HK-2 (cell line): ENCODE data around the gene KLF13.
A peak's percentile ranks its signal among the peaks of the same experiment; 100 is the strongest.

ENCODE experiments used
- DNase-seq: peaks from one replicate; pipeline ENCODE4 v3.0.0-alpha.2; 2018; ENCODE audit not compliant: unreplicated experiment

KLF13 gene

DNA sequence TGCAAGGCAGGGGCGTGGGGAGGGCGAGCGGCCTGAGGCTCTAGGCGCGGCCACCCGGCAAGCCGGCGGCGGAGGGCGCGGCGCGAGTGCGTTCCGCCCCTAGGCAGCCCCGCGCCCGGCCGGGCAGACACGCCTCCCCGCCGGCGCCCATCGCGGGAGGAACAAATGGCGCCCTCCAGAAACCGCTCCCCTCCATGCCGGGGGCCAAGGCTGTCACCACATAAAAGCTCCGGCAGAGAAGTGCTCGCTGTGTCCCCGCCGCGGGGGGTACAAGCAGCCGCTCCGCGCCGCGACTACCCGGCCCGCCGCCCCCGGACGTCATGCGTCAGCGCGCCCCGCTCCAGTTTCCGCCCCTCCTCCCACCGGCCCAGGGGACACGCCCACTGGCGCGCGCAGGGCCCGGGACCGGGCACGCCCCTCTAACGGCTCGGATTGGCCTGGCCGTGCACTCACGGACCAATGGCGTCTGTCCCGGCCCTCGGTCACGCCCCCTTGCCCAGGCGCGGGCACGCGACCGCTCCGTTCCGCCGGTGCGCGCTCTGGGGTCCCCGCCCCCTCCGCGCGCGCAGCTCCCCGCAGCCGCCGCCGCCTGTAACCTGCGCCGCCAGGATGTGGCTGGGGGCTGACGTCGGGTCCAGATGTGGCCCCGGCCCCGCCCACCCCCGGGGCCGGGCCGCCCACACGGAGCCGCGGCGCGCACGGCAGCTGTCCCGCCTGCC is at the start of gene KLF13:
KLF13 (plus strand) TSS at position 680 of the 719 bp plus-strand sequence. CDS start 378 bp downstream, outside the sequence.
- DNase-seq, result peak; percentile 95

- DNase-seq, result no peak
Measured at GRCh38 chr15:31277335-31278060, 49.1 kb upstream of the KLF13 start.

DNA sequence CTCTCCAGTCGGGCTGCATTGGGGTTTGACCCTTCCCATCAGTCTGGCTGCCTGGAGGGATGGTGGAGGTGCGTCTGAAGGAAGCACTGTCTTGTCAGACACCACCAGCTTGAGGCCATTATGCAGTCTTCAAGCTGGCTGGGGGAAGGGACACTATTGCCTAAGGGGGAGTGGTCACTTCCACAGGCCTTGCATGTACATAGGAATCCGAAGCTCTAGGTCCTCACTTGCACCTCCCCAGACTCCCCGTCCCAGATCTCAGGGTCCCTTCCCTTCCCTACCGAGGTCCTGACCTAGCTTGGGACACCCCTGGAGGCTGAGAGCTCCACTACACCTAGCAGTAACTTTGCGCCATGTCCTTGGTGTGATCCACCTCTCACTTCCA is 48.6 kb upstream of the KLF13 start:
- no peak for DNase-seq

DNA sequence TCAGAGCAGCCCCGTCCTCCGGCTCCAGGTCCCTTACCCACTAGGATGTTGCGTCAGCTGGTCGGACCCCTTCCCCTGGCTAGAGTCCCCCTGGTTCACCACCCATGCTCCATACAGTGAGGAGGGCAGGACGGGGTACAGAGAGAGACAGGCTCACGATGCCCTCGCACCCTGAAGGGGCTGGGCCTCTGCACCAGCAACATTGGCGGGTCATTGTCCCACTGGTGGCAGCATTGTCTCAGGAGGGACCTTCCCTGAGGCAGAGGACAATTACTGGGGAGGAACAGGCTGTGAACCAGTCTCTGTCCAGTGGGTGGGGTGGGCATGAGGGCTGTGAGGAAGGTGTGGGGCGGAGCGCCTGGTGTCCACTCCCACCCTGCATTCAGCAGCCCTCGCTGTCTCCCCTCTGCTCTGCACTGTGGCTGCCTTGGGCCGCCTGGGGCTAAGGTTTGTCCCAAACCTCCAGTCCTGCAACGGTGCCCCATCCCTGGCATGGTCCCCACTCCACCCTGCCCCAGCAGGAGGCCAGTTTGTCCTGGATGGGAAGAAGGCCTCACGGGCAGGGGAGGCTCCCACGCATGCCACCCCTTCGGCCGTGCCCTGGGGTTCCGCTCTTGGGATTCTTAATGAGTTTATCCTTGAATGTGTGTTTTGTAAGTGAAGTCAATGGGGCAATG is 48.0 kb upstream of the KLF13 start:
- no peak for DNase-seq

- no peak for DNase-seq
Measured at GRCh38 chr15:31279221-31280045, 47.2 kb upstream of the KLF13 start.

DNA sequence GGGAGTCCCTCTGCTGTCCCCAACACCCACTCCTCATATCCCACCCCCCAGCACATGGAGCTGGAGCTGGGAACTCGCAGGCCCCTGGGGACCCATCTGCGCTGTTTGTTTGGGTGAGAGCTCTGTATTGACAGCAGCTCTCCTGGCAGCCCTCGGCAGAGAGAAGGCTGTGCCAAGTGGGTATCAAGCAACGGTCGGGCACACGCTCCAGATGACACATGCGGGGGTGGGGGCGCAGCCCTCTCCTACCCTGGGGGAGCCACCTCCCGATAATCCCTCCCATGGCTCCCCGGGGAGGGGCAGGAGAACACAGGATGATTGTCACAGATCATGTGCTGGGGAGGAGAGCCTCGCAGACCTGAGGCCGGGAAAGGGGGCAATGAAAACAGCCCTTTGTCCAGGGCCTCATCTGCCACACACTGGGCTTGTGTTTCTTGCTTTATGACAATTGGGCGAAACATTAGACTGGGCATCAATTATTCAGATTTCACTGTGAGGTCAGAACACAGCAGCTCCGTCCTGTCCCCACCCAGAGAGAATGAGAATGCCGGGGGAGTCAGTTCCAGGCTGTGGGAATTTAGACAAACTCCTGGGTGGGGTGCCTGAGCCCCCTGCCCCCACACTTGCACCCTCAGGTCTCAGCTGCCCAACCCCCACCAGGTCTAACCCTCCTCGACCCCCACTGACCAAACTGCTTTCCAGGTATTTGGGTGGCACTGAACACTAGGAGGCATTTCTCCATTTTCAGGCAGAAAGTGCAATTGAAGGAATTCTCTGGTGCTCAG is 46.4 kb upstream of the KLF13 start:
- no peak for DNase-seq

DNA sequence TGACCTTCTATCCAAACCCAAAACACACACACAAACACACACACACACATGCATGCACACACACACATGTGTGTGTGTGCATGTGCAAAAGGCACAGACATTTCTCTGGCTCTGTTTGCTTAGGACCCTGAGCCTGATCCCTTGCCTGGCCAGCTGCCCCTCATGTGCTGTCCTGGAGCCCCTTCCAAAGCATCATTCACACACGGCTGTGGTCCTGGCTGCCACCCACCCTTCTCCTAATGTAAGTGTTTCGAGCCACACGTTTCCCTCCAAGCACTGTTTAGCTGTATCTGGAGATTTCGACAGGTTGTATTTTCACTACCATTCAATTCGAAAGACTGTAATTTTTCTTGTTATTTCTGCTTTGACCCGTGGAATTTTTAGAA is 45.8 kb upstream of the KLF13 start:
- no peak for DNase-seq

DNA sequence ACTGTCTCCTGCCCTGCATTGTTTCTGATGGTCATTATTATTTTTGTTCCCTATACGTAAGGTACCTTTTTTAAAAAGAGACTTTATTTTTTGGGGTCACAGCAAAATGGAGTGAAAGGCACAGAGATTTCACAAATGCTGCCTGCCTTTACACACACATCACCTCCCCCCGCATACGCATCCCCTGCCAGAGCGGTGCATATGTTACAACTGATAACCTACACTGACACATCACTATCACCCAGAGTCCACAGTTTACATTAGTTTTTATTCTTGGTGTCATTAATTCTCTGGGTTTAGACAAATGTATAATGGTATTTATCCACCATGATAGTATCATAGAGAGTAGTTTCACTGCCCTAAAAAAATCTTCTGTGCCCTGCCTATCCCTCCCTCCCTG is 43.6 kb upstream of the KLF13 start:
- DNase-seq, result no peak

DNA sequence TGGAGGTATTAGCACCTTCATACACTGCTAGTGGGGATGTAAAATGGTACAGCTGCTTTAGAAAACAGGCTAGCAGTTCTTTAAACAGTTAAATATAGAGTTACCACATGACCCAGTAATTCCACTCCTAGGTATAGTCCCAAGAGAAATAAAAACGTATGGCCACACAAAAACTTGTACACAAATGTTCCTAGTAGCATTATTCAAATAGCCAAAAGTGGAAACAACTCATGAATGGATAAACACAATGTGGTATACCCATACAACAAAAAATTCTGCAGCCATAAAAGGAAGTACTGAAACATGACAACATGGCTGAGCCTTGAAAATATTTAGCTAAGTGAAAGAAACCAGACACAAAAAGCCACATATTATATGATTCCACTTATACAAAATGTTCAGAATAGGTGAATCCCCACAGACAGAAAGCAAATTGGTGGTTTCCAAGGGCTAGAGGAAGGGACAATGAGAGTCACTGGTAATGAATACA is 40.8 kb upstream of the KLF13 start:
- no peak for DNase-seq

GRCh38 chr15:31291048-31291578 is 35.5 kb upstream of the KLF13 start:
- no peak for DNase-seq

DNA sequence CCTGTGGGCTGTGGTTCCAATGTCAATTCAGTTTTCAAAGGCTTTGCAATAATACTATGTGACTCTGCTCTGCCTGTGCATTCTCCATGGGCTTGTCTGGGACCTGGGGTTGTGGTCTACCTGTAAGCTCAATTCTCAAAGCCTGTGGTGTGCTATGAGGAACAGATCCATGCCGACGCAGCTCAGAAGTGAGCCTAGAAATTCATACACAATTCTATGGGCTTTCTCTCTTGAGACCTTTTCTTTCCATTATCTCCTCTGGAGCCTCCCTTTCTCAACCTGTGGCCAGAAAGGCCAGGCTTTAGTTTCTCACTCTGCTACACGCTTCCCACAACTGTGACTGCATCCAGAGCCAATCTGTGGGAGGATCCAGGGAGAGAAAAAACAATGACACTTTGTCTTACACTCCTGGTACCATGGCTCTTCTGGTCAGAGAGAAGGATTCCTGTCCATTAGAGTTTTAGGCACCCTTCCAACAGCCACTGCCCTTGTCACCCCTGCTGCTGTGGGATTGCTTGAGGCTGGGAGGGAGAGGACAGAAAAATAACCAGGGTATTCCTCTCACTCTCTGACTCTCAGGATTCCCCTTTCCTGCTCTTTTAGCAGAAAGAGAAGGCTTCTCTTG is 34.1 kb upstream of the KLF13 start:
- no peak for DNase-seq

GRCh38 chr15:31293655-31294054 is 33.0 kb upstream of the KLF13 start:
- no peak for DNase-seq

DNA sequence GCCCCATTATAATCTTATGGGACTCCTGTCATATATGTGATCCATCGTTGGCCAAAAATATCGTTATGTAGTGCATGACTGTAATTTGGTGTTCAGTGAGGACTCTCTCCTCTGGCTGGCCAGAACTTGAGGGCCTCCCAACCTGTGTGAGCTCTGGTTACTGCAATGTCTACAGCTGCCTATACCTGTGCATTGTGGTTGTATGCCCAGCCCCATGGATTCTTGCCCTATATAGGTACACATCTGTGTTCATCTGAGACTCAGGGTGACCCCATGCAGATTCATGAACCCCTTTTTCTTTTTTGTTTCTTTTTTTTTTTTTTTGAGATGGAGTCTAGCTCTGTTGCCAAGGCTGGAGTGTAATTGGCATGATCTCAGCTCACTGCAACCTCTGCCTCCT is 32.6 kb upstream of the KLF13 start:
- no peak for DNase-seq

- no peak for DNase-seq
Measured at GRCh38 chr15:31295658-31296057, 31.0 kb upstream of the KLF13 start.

- no peak for DNase-seq
Measured at GRCh38 chr15:31296219-31296645, 30.4 kb upstream of the KLF13 start.

DNA sequence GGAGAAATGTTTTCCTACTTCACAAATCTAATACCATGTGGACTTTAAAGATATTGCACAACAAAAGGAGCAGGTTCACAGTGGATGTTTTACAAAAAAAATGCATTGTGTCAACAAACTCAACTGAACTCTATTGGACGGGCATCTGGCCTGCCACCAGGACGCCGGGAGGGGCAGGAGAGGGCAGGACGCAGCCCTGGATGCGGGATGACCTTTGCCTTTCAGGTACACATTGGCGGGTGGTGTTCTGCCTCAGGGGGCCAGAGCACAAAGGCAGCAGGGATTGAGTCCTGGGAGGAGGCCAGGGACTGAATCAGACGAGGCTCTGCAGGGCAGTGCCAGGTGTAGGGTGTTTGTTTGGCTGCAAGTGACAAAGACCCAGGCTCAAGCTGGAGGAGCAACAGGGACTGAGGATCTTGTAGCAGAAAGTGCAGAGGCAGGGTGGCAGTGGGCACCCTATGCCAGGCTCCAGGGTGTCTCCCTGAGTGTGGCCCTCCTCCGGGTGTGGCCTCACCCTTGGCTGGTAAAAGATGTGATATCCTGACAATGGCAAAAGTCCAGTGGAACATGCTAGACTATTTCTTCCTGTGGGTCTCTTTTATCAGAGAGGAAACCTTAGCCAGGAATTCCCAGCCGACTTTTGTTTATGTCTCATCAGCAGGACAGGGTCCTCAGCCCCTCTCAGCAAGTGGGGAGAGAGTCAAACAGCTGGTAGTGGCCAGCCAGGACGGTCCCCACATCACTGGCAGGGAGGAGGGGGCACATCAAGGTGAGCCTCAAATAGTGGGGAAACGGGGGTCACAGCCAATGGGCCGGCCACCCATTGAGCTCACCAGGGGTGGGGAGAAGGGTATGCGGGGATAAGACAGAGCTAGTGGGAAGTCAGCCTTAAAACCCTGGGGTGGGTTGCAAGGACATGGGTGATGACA is 29.7 kb upstream of the KLF13 start:
- no peak for DNase-seq

GRCh38 chr15:31297575-31298456 is 28.8 kb upstream of the KLF13 start:
- no peak for DNase-seq

DNA sequence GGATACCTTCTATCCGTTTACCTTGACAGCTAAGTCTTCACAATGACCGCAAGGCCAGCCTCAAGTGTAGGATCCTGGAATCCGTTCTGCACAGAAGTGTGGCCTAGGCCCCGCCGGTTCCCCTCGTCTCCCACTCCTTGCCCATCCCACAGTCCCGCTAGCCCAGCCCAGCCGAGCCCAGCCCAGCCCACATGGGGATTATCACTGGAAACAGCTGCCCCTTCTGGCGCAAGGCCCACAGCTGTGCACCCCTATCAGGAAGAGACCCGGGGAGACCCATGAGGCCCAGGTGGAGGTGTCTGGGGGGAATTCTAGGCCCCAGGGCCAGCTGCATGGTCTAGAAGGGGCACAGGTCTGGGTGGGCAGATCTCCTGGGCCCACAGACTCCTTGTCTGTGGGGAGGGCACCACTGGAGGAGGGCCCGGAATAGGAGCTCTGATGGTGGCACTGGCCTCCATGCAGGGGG is 27.9 kb upstream of the KLF13 start:
- DNase-seq, result no peak
